GM12892 (cell line): ENCODE measurements around the gene CYTH4.

Source experiments
- DNase-seq: peaks from one replicate; pipeline ENCODE4 v3.0.0; 2011; ENCODE audit not compliant: insufficient read length
- FAIRE-seq: peaks from 2 replicates; lab custom pipeline; 2011; peaks lifted over from hg19 to GRCh38; lab: Jason Lieb, UNC
- POLR2A ChIP-seq: IDR thresholded peaks from 2 replicates; pipeline ENCODE4 v1.6.1; 2011; ENCODE audit warnings: low read depth, low read length, control low read depth
- POLR2AphosphoS5 ChIP-seq: IDR thresholded peaks from 2 replicates; pipeline ENCODE4 v1.6.1; 2011; ENCODE audit warnings: low read depth, low read length, control low read depth
- TAF1 ChIP-seq: IDR thresholded peaks from 2 replicates; pipeline ENCODE4 v1.6.1; 2011; ENCODE audit warnings: low read depth, mild to moderate bottlenecking, control low read depth, low read length, borderline replicate concordance

The CYTH4 gene

DNA sequence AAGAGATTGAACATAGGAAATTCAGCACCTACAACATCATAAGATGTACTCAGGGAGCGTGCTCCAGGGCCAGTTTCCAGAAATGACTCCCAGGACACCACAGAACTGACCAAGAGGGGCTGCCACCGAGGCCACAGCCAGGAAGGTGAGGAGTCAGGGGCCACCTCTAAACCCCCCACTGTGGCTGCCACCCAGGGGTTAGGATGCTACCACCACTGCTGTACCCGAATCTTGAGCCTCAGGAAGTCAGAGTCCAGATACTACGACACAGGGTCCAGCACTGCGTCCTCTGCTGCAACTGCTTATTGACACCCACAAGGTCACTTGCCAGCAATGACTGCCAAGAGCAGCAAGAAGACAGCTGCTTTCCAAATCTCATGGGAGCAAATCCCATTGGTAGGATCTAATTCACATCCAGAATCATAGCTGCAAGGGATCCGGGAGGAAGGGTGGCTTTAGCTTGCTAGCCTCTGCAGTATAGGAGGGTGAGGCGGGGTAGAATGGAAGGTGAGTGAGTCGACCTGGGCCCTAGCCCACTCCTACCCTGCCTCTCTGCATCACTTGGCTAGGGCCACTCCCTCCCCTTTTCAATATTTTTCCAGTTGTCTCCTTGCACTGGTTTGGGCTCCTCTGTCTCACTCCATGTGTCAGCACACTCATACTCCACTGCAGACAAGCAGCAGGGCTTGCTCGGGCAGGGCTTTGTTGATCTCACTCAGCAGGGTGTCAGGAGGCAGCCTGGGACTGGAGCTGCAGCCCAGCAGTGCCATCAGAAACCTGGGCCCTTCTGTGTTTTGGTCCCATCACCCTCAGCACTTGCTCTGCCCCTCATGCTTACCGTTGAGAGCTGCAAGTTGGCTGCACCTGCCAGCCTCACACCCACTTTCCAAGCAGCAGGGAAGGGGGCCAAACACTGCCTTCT is 18.1 kb upstream of the CYTH4 start:
- DNase-seq = no peak
- no peak for TF ChIP-seq TAF1
- TF ChIP-seq POLR2AphosphoS5 = no peak
- TF ChIP-seq POLR2A = no peak
- FAIRE-seq = no peak

DNA sequence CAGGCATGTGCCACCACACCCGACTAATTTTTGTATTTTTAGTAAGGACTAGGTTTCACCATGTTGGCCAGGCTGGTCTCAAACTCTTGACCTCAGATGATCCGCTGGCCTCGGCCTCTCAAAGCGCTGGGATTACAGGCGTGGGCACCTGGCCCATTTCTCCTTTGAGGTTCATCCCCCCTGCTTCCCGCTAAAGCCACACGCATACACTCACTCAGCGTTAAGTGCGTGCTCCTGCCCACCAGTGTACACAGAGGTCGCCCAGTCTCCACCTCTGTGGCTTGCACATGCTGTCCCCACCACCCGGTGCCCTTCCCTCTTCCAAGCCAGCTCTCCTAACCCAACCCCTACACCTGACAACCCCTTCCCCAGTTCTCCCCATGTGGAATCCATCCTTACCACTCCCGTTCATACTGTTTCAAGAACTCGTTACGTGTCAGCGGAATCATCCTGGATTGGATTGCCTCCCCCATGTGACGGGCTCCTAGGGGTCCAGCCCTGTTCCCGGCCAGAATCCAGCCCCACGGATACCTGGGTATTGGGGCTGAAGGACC is 15.7 kb upstream of the CYTH4 start:
- no peak for TF ChIP-seq TAF1
- TF ChIP-seq POLR2A = no peak
- no peak for TF ChIP-seq POLR2AphosphoS5
- no peak for DNase-seq
- no peak for FAIRE-seq

DNA sequence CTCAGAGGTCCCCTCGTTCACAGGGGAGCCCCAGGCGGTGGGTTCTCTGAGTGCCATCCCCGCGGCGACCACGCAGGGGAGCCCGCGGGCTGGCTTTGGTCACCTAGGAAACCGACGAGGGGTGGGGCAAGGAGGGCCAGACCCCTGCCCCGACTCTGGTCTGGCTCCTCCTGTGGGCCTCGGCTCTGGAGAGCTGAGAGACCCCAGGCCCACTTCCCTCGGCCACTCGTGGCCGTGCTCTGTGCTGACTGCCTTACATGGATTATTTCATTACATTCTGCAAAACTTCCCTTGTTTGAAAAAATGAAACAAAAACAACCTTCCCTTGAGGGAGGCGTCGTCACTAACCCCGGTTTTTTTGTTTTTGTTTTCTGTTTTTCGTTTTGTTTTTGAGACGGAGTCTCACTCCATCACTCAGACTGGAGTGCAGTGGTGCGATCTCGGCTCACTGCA is 15.1 kb upstream of the CYTH4 start:
- TF ChIP-seq POLR2A = no peak
- TF ChIP-seq TAF1 = no peak
- no peak for TF ChIP-seq POLR2AphosphoS5
- peak; percentile 72 for DNase-seq
- peak; percentile 89 for FAIRE-seq

DNA sequence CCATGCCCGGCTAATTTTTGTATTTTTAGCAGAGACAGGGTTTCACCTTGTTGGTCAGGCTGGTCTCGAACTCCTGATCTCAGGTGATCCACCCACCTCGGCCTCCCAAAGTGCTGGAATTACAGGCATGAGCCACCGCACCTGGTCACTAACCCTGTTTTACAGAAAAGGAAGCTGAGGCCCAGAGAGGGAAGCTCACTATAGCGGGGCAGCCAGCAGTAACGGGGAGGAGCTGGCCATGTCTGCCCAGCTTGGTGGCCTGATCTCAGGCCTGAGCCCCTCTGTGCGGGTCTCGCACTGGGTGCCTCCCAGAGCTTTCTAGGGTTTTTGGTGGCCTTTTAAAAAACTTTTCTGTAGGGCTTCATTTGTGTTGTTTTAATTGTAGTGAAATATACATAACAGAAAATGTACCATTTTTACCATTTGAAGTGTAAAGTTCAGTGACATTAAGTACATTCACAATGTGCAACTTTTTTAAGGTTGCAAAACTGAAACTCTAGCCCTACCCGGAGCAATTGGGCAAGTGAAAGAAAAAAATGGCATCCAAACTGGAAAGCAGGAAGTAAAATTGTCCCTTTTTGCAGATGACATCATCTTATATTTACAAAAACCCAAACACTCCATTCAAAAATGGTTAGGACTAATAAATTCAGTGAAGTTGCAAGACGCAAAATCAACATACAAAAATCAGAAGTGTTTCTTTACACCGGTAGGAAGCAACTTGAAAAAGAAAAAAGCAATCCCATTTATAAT is 14.5 kb upstream of the CYTH4 start:
- DNase-seq = no peak
- TF ChIP-seq POLR2A (no peak), TAF1 (no peak), POLR2AphosphoS5 (no peak)

DNA sequence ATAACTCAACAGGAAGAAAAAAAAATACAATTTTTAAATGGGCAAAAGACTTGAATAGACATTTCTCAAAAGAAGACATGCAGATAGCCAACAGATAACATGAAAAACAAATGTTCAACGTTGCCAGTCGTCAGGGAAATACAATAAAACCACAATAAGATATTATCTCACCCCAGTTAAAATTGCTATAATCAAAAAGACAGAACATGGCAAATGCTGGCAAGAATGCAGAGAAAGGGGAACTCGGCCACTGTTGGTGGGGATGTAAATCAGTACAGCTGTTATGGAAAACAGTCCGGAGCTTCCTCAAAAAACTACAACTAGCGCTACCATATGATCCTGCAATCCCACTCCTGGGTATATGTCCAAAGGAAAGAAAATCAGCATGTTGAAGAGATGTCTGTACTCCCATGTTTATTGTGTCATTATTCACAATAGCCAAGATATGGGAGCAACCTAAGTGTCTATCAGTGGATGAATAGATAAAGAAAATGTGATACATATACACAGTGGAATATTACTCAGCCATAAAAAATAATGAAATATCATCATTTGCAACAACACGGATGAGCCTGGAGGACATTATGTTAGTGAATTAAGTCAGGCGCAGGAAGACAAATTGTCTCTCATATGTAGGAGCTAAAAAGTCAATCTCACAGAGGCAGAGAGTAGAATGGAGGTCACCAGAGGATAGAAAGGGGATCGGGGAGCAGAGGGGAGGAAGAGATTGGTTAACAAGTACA is 12.2 kb upstream of the CYTH4 start:
- no peak for TF ChIP-seq POLR2A
- FAIRE-seq (no peak), DNase-seq (no peak)

More for the DNA sequence above, 14.5 kb upstream of the CYTH4 start:
- peak; percentile 24 for FAIRE-seq

DNA sequence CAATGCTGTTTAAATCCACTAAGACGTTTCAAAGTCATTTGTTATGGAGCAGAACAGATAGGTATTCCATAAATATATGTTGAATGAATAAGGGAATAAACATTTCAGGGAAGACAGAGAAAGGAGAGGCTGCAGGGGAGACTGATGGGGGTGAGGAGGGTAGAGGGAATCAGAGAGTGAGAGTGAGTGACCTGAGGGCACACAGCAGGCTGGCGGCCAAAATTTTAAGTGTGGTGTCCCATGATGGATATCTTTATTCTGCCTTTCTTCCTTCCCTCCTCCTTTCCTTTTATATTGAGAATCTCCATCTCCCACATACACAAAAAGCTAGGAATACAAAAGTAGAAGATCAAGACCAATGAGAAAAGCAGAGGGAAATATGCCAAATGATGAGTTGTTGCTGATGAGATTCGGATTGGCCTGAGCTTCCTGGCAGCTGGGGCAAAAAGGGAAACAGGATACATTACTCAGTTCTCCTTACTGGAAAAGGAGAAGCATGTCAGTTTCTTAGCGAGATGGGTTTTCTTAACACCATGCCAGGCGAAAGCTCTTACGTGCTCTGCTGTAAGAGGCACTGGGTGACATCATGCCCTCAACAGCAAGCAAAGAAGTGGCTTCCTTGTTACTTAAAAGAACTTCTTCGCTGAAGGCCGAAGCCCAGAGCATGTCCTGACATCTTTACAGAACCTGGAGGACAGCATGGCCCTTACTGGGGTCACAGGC is 11.2 kb upstream of the CYTH4 start:
- FAIRE-seq (no peak), DNase-seq (no peak)
- no peak for TF ChIP-seq POLR2A
- no peak for TF ChIP-seq POLR2AphosphoS5
- no peak for TF ChIP-seq TAF1

DNA sequence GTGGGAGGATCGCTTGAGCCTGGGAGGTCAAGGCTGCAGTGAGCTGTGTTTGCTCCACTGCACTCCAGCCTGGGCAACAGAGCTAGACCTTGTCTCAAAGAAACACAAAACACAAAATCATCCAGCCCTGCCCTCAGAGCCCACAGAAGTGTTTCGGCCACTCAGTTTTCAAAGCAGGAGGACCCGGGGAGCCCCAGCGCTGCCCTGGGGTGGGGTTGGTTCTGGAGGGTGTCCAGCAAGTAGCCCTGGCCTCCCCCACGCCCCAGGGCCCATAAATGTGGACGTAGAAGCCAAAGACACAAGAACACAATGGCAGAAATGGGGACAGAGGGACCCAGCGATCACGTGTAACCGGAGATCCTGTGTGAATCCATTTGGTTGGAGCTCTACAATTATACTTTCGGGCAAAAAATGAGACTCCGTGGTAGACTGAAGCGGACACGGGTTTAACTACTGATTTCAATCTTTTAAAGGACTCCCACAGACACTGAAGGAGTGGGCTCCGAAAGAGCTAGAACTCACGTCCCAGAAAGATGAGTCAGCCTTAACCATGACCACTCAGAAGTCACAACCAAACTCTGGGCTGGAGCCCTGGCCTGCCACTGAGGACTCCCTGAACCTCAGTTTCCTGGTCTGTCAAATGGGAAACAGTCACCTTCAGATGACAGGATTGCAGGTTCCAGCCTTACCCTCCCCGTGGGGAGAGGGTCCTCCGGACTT is 9.0 kb upstream of the CYTH4 start:
- FAIRE-seq (peak; percentile 87), DNase-seq (no peak)
- TF ChIP-seq POLR2A (no peak), TAF1 (no peak), POLR2AphosphoS5 (no peak)

DNA sequence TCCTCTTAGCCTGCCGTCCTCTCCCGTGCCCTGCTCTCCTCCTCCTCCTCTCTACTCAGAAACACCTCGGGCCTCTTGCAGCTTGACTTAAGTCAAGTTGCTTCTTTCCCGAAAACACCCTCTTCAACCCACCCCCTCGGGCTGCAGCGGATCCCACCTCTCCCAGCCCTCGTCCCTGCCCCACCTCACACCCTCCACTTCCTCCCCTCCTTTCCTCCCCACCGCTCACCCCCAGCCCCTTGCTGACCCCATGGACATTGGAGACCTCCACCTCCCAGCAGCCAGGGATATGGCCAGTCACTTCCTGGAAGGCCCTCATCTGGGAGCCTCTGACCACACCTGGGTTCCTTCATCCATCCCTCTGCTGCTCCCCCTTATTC is 8.5 kb upstream of the CYTH4 start:
- DNase-seq (no peak), FAIRE-seq (no peak)
- no peak for TF ChIP-seq POLR2AphosphoS5
- TF ChIP-seq POLR2A = no peak
- TF ChIP-seq TAF1 = no peak

DNA sequence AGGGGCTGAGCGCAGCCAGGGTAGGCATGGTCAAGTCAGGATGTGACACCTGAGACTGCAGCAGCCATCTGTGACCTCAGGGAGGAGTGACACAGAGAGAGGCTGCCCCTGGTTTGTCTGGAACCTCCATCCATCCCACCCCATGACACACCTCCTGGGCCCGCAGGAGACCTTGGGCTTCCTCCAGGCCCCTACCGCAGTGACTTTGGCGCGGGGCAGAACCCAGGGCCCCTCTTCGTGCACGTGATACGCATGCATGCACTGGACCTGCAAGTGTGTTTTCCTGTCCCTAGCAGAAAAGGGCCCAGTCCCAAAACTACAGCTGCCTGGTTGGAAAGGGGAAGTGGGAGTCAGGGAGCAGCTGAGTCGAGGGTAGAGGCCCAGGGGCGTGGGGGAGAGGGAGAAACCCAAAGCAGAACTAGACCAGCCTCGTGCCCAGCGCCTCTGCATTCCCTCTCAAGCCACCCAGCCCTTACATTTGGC is 7.9 kb upstream of the CYTH4 start:
- DNase-seq (no peak), FAIRE-seq (no peak)
- TF ChIP-seq TAF1 (no peak), POLR2A (no peak), POLR2AphosphoS5 (no peak)

DNA sequence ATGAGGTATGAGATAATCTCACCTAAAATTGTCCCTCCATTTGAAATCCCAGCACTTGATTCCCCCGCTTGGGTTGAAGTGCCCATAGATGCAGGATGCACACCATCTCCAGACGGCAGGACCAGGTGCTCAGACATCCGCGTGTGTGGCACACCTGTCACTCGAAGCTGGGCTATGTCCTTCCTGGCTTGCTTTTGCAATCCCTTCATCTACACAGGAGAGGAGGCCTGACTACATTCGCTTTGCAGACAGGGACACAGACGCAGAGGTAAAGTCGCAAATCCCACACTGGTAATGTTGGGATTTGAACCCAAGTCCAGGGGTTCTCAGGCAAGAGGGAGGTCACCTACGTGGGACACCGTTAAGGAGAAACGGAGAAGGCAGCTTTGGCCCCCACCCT is 7.2 kb upstream of the CYTH4 start:
- TF ChIP-seq POLR2A = no peak
- no peak for TF ChIP-seq TAF1
- no peak for TF ChIP-seq POLR2AphosphoS5
- no peak for DNase-seq
- peak; percentile 83 for FAIRE-seq
